K562 (cell line): ENCODE data around the gene TLX2. TPM values are rescaled to one million over a fixed set of nuclear protein-coding genes. Genes with fewer than 3 reads are reported as not detected.

Experiments
- ASH1L ChIP-seq: fragments of 450-650 bp; IDR thresholded peaks from 2 replicates; pipeline ENCODE4 v1.6.1; 2018; ENCODE audit warnings: borderline replicate concordance, mild to moderate bottlenecking, low read depth; ENCODE audit not compliant: partially characterized antibody
- EGR1 ChIP-seq: fragments of 450-650 bp; conservative IDR thresholded peaks from 2 replicates; pipeline ENCODE4 v1.6.1; 2017; ENCODE audit warnings: mild to moderate bottlenecking
- EP400 ChIP-seq: fragments of 450-650 bp; IDR thresholded peaks from 2 replicates; pipeline ENCODE4 v1.6.1; 2017; ENCODE audit warnings: antibody characterized with exemption, mild to moderate bottlenecking, moderate library complexity
- FOS ChIP-seq: IDR thresholded peaks from 3 replicates; pipeline ENCODE4 v1.6.1; 2011; ENCODE audit not compliant: insufficient read length; ENCODE audit errors: extremely low read depth
- HNRNPLL ChIP-seq: fragments of 200-400 bp; formaldehyde crosslinking; IDR thresholded peaks from 2 replicates; pipeline ENCODE4 v1.6.1; 2017; ENCODE audit warnings: low read length, low read depth, mild to moderate bottlenecking; ENCODE audit not compliant: poor library complexity, severe bottlenecking
- JUND ChIP-seq, 2 experiments: IDR thresholded peaks; 2 replicates in 1 of 2; 3 replicates in 1 of 2; pipeline ENCODE4 v1.6.1; 2011; ENCODE audit warnings: borderline replicate concordance in 2 of 2, low read depth in 2 of 2, low read length in 2 of 2, improper control_type of control experiment in 1 of 2, missing biosample characterization in 1 of 2, missing genetic modification characterization in 1 of 2, missing genetic modification reagents in 1 of 2
- MYNN ChIP-seq, 2 experiments: sonication (generic); formaldehyde crosslinking in 1 of 2; IDR thresholded peaks; 2 replicates each; pipeline versions ENCODE4 v1.5.0 to v1.6.1; 2016 to 2020; ENCODE audit warnings: antibody characterized with exemption in 1 of 2, missing genetic modification reagents in 1 of 2
- NCOA2 ChIP-seq, 2 experiments: fragments of 450-650 bp; IDR thresholded peaks; 2 replicates each; pipeline ENCODE4 v1.6.1; 2018; ENCODE audit warnings: mild to moderate bottlenecking in 2 of 2, moderate library complexity in 1 of 2; ENCODE audit not compliant: partially characterized antibody in 2 of 2
- NFRKB ChIP-seq: fragments of 450-650 bp; IDR thresholded peaks from 2 replicates; pipeline ENCODE4 v1.6.1; 2016; ENCODE audit warnings: low read depth
- NRF1 ChIP-seq, 2 experiments: fragments of 450-650 bp; IDR thresholded peaks in 1 of 2; conservative IDR thresholded peaks in 1 of 2; 2 replicates each; pipeline ENCODE4 v1.6.1; 2014; ENCODE audit warnings: mild to moderate bottlenecking in 2 of 2
- PYGO2 ChIP-seq: fragments of 450-650 bp; IDR thresholded peaks from 2 replicates; pipeline ENCODE4 v1.6.1; 2016; ENCODE audit warnings: mild to moderate bottlenecking, missing genetic modification characterization, moderate library complexity, missing compliant biosample characterization
- RUNX1 ChIP-seq: sonication (generic); IDR thresholded peaks from 2 replicates; pipeline ENCODE4 v1.6.1; 2016; ENCODE audit warnings: antibody characterized with exemption, low read depth
- SRSF1 ChIP-seq: fragments of 200-400 bp; formaldehyde crosslinking; IDR thresholded peaks from 2 replicates; pipeline ENCODE4 v1.6.1; 2017; ENCODE audit warnings: mild to moderate bottlenecking, low read depth, low read length, moderate library complexity
- TRIM28 ChIP-seq: fragments of 450-650 bp; IDR thresholded peaks from 2 replicates; pipeline ENCODE4 v1.6.1; 2017
- ZC3H4 ChIP-seq: sonication (generic); formaldehyde crosslinking; IDR thresholded peaks from 2 replicates; pipeline ENCODE4 v1.9.0; 2021; ENCODE audit warnings: missing genetic modification reagents, borderline replicate concordance
- ZNF175 ChIP-seq: fragments of 200-800 bp; sonication (Bioruptor generic); IDR thresholded peaks from 2 replicates; pipeline ENCODE4 v1.6.1; 2016; ENCODE audit warnings: low read depth, mild to moderate bottlenecking, missing genetic modification characterization, missing compliant biosample characterization
- ZNF778 ChIP-seq: fragments of 450-650 bp; formaldehyde crosslinking; IDR thresholded peaks from 2 replicates; pipeline ENCODE4 v1.4.0; 2020; ENCODE audit warnings: mild to moderate bottlenecking, moderate library complexity
- polyA plus RNA-seq, 8 experiments: library from polyadenylated mRNA; depleted of rRNA in 4 of 8; stranded (reverse) in 5 of 8; unstranded in 3 of 8; fragments of >200 nt; fragmentation: Nextera tagmentation in 2 of 8; fragmentation: Illumina TruSeq in 1 of 8; extraction: Ambion mirVana in 2 of 8; extraction: Trizol in 1 of 8; gene quantifications; 2 replicates each; pipeline versions ENCODE4 v1.2.1 to v1.2.3, GENCODE V29; 2011 to 2014; ENCODE audit warnings: inconsistent platforms in 1 of 8, missing spikeins in 1 of 8
- total RNA-seq, 7 experiments: library from RNA; depleted of rRNA in 6 of 7; stranded (reverse); fragments of >200 nt in 6 of 7; fragmentation: Illumina TruSeq in 2 of 7; extraction: Trizol in 2 of 7; gene quantifications; 2 replicates each; pipeline versions ENCODE4 v1.2.1 to v1.2.3, GENCODE V29; 2011 to 2021; ENCODE audit warnings: low replicate concordance in 1 of 7
- TF ChIP-seq, protein P1 (sequence below): fragments of 250-450 bp; sonication (Bioruptor Pico); IDR thresholded peaks from 2 replicates; pipeline ENCODE4 v1.8.0; 2021; ENCODE audit warnings: moderate library complexity, mild to moderate bottlenecking, inconsistent platforms
- TF ChIP-seq, protein P2 (sequence below): fragments of 250-450 bp; sonication (Bioruptor Pico); IDR thresholded peaks from 2 replicates; pipeline ENCODE4 v1.4.0; 2020; ENCODE audit warnings: mild to moderate bottlenecking, moderate library complexity
- TF ChIP-seq, protein P3 (sequence below): fragments of 450-650 bp; formaldehyde crosslinking; IDR thresholded peaks from 2 replicates; pipeline ENCODE4 v1.4.0; 2022; ENCODE audit warnings: missing genetic modification characterization
- TF ChIP-seq, protein P4 (sequence below): fragments of 250-450 bp; sonication (Bioruptor Pico); IDR thresholded peaks from 2 replicates; pipeline ENCODE4 v1.5.0; 2021

Gene TLX2
- total and polyA plus RNA-seq, 9 of the 15 experiments (the other 6 are each of a cell fraction or from before 2014, with no cell fraction given): not detected

DNA sequence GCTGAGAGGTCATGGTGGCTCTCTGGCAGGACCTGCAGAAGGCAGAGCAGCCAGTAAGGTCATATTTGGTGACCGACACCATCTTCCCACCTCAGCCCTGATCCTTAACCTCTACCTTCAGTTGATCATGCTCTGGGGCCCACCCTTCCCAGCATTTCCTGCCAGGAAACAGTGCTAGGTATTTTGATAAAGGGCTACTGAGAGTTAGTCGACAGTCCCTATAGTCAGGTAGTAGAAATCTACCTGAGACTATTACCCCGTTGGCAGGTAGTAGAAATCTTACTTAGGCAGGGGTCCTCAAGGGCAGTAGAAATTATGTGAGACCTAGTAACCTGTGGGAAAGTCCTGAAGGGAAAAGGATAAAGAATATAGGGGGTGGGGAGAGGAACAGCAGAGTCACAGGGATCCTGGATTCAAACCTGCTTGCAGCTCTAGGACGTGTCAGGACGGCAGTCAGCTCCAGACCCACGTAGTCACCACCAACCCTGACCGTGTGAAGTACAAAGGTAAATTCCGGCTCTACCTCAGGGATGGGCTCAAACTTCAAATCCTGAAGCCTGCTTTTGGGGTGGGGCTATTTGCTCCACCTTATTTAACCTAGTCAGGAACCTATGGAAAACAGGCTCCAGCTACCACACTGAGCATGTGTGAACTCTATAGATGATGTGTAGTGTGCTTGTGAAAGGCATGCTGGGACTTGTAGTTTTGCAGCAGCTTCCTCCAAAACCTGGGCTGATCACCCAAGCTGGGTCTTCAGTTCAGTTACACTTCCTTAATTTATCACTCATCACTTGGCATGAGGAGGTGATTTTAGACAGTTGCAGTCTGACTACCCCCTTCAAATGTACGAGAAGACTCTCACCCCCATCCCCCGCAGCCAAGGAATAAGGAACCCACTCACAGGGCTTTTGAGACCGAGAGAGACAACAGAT, 11.7 kb downstream of the TLX2 start, which contains the start of gene DQX1 (continued):
- TF ChIP-seq, protein P1, sequence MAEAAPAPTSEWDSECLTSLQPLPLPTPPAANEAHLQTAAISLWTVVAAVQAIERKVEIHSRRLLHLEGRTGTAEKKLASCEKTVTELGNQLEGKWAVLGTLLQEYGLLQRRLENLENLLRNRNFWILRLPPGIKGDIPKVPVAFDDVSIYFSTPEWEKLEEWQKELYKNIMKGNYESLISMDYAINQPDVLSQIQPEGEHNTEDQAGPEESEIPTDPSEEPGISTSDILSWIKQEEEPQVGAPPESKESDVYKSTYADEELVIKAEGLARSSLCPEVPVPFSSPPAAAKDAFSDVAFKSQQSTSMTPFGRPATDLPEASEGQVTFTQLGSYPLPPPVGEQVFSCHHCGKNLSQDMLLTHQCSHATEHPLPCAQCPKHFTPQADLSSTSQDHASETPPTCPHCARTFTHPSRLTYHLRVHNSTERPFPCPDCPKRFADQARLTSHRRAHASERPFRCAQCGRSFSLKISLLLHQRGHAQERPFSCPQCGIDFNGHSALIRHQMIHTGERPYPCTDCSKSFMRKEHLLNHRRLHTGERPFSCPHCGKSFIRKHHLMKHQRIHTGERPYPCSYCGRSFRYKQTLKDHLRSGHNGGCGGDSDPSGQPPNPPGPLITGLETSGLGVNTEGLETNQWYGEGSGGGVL (CRISPR knock-in tag): no peak
- TF ChIP-seq ZC3H4 (CRISPR knock-in tag) (no peak), PYGO2 (no peak), NFRKB (no peak), TRIM28 (peak; percentile 97), RUNX1 (no peak), HNRNPLL (no peak), MYNN (IDR thresholded peaks at IDR 0.05) (peak; percentile 41; the same call in 1 of the 2 replicates), MYNN (CRISPR knock-in tag; IDR thresholded peaks at IDR 0.05) (no peak), SRSF1 (no peak), NRF1 (conservative IDR thresholded peaks at IDR 0.05 in 1 of 2, IDR thresholded peaks at IDR 0.05 in 1 of 2) (peak; percentile 79 to 83), ASH1L (no peak), ZNF175 (CRISPR knock-in tag) (no peak), JUND (IDR thresholded peaks at IDR 0.05; ENCODE audit: borderline replicate concordance, low read depth, low read length) (peak; percentile 43; the same call in 1 of the 2 replicates), JUND (tag; IDR thresholded peaks at IDR 0.05; ENCODE audit: borderline replicate concordance, low read depth, low read length) (peak; percentile 33; the same call in 2 of the 3 replicates), ZNF778 (CRISPR knock-in tag) (no peak), EGR1 (0 out of 2 replicates have a peak, but pooled peaks have one; percentile 9), EP400 (no peak), FOS (no peak), NCOA2 (IDR thresholded peaks at IDR 0.05; ENCODE audit: partially characterized antibody in 2 of 2) (no peak)
- TF ChIP-seq, protein P2, sequence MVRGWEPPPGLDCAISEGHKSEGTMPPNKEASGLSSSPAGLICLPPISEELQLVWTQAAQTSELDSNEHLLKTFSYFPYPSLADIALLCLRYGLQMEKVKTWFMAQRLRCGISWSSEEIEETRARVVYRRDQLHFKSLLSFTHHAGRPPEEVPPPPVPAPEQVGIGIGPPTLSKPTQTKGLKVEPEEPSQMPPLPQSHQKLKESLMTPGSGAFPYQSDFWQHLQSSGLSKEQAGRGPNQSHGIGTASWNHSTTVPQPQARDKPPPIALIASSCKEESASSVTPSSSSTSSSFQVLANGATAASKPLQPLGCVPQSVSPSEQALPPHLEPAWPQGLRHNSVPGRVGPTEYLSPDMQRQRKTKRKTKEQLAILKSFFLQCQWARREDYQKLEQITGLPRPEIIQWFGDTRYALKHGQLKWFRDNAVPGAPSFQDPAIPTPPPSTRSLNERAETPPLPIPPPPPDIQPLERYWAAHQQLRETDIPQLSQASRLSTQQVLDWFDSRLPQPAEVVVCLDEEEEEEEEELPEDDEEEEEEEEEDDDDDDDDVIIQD (CRISPR knock-in tag): no peak
- TF ChIP-seq, protein P3, sequence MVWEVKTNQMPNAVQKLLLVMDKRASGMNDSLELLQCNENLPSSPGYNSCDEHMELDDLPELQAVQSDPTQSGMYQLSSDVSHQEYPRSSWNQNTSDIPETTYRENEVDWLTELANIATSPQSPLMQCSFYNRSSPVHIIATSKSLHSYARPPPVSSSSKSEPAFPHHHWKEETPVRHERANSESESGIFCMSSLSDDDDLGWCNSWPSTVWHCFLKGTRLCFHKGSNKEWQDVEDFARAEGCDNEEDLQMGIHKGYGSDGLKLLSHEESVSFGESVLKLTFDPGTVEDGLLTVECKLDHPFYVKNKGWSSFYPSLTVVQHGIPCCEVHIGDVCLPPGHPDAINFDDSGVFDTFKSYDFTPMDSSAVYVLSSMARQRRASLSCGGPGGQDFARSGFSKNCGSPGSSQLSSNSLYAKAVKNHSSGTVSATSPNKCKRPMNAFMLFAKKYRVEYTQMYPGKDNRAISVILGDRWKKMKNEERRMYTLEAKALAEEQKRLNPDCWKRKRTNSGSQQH (CRISPR knock-in tag): no peak
- TF ChIP-seq, protein P4, sequence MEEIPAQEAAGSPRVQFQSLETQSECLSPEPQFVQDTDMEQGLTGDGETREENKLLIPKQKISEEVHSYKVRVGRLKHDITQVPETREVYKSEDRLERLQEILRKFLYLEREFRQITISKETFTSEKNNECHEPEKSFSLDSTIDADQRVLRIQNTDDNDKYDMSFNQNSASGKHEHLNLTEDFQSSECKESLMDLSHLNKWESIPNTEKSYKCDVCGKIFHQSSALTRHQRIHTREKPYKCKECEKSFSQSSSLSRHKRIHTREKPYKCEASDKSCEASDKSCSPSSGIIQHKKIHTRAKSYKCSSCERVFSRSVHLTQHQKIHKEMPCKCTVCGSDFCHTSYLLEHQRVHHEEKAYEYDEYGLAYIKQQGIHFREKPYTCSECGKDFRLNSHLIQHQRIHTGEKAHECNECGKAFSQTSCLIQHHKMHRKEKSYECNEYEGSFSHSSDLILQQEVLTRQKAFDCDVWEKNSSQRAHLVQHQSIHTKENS (CRISPR knock-in tag): no peak
